NCI-H510A treated with DMSO at 0.1 percent for 48 hours (cell line): ENCODE results near the gene ATPAF1.
"Not testable (repeated sequence)": the region's sequence is repeated elsewhere in the genome, so short reads cannot be mapped to it uniquely, and the experiment has no call there.

Experiments
- DNase-seq: peaks from one replicate; lab custom pipeline; 2025; lab: John Stamatoyannopoulos, UW

The ATPAF1 gene

GRCh38 chr1:46681333-46682034 is 13.3 kb upstream of the ATPAF1 start:
- DNase-seq: no peak

DNA sequence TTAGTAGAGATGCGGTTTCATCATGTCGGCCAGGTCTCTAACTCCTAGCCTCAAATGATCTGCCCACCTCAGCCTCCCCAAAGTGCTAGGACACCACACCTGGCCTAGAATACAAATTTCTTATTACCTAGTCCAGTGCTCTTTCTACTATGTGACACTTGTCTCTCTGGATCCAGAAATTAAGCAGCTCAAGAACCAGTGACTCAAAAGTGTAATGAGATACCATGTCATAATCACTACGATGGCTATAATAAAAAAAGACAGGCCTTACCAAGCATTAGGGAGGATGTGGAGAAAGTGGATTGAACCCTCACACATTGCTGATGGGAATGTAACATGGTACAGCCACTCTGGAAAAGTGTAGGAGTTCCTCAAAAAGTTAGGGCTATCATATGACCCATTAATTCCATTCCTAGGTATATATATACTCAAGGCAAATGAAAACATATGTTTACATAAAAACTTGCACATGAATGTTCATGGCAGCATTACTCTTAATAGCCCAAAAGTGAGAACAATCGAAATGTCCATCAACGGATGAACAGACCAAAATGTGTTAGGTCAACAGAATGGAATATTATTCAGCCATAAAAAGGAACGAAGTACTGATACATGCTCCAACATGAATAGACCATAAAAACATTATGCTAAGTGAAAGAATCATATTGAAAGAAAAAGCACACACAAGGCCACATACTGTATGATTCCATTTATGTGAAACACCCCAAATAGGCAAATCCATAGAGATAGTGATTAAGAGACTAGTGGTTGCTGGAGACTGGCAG is 11.8 kb upstream of the ATPAF1 start:
- DNase-seq: no peak

- no peak for DNase-seq
Observed at GRCh38 chr1:46677339-46677738, 9.2 kb upstream of the ATPAF1 start.

DNA sequence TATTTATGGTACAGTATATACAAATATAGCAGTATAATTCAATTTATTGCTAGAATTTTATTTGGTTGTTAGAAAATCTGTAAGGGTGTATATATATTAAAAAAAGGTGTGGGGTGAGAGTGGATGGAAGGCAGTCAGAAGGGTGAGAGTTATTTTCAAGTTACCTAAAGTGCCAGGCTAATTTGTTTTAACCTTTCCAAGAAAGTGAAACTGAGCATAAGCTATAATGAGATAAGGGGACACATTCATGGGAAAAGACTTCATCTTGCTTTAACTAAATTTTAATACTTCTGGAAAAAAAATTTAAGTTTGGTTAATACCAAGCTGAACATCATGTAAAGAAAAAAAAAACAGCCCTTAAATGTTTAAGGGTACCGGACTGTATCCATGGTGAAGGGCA is 8.4 kb upstream of the ATPAF1 start:
- DNase-seq: no peak

DNA sequence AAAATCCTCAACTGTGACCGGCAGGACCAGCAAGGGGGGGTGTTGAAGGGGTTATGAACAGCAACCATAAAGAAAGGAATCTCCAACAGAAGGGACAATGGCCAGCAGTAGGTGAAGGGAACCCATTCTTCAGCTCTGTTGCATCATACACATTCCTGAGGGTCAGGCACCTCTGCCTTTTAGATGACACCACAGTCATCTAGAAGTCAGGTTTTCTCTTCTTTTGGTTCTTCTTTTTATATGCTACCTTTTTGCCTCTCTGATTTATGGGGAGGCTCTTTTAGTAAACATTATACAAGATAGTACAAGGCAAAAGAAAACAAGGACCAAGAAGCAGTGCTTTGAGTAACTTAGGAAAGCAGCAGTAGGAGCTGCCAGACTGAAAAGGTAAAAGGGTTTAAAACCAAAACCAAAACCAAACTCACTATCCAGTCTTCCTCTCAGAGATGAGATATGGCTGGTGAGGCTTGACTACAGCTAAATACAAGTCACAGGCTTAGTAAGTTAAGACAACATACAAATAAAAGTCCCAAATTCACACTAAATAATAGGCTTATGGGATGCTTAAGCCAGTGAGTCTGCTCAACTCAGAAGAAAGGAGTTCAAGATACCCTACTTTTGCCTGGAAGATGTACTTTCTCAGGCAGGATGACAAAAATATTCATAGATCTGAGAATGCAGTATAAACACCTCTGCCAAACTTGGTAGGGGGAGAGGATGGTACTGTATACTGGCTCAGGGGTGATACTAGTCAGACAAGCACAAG is 7.6 kb upstream of the ATPAF1 start:
- no peak for DNase-seq

DNA sequence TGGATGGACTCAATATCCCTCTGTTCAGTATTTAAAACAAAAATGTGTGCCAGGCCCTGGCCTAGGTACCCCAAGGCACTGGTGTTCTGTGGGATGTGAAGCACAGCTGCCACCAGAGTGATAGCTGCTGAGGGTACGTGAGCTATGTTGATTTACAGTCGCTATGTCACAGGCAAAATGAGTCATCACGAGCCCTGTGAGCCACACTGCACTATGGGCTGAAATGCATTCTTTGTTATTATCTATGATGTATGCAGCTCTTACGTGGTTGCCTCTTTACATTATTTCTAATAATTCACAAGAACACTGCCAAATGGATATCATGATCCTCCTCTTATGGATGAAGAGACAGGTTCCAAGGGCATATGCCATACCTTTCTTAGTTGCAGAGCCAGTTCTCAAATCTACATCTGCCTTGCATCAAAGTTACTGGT is 5.6 kb upstream of the ATPAF1 start:
- no peak for DNase-seq

- DNase-seq: no peak
Observed at GRCh38 chr1:46672696-46673095, 4.5 kb upstream of the ATPAF1 start.

DNA sequence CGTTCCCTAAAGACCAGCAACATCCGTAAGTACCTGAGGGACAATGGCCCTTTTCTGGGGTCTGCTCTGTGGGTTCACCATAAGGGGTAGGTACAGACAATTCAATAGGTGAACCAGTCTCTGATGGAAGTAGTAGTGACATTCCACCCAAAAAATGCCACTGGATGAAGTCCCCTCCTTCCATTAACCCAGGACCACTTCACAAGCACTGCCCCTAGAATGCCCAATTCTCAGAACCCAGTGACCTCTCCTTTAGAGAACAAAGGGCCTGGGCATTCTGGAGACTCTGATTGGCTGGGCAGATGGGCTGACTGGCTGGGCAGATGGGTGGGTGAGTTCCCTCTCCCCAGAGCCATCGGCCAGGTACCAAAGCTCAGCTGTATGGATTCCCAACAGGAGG is 3.4 kb upstream of the ATPAF1 start, which contains the start of gene TEX38:
Gene TEX38, plus strand, starts transcription at position 301 of the 400 bp plus-strand sequence. Its CDS starts 81 bp downstream, at position 382.
- no peak for DNase-seq

- no peak for DNase-seq
Observed at GRCh38 chr1:46670134-46670533, 2.0 kb upstream of the ATPAF1 start.

- DNase-seq: no peak
Observed at GRCh38 chr1:46665983-46666382, 2.2 kb downstream of the ATPAF1 start.

- not testable (repeated sequence) for DNase-seq
Observed at GRCh38 chr1:46662919-46663318, 5.2 kb downstream of the ATPAF1 start.

DNA sequence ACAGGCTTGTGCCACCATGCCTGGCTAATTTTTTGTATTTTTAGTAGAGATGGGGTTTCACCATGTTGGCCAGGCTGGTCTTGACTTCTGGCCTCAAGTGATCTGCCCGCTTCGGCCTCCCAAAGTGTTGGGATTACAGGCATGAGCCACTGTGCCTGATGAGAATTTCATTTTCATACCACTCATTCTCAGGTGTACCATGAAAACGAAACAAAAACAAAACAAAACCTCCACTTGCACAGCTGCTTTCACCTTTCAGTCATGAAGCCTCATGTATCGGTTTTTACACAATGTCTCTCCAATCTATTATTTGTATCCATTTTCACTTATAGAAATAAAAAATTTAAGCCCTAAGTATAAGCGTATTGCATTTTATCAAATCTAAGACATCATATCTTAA is 8.0 kb downstream of the ATPAF1 start:
- DNase-seq: not testable (repeated sequence)

DNA sequence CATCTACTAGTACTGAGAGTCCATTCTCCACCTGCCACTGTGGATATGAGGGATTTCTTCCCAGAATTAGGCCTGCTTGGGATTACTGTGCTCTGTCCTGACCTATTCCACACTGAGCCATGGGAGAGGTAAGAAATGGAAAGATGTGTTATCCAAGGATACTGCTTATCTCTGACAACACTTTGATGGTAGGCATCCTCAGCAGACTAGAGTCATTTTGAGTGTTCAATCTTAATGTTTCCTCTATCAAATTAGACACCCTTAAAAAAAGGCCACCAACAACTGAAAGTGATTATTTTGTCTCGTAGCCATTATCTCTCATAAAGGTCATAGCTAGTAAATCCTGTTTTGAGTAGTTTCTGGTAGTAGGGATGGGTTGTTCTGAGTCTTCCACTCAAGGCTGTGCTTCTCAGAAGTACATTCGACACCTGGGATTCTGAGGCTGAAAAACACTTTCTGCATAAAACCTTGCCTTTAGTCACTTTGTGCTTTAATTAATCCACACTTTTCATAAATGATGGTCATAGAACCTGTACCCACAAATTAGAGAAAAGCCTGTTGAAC is 8.8 kb downstream of the ATPAF1 start:
- no peak for DNase-seq

DNA sequence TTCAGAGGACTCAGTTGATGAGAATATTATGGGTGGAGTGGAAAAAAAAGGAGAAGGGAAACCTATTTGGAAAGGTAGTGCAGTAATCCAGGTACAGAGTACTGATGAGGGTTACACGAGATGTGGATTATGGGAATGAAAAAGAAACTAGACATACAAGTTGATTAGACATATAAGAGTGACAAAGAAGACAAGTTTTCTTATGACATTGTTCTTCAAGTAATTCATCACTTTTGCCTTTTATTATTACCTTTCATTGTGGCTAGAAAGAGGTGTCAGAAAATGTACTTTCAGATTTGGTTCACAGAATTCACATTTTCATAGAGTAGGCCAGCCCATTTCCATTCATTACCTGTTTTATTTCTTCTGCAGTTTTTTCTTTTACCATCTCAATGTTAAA is 10.4 kb downstream of the ATPAF1 start:
- DNase-seq: no peak

- DNase-seq: no peak
Observed at GRCh38 chr1:46656643-46657042, 11.5 kb downstream of the ATPAF1 start.

DNA sequence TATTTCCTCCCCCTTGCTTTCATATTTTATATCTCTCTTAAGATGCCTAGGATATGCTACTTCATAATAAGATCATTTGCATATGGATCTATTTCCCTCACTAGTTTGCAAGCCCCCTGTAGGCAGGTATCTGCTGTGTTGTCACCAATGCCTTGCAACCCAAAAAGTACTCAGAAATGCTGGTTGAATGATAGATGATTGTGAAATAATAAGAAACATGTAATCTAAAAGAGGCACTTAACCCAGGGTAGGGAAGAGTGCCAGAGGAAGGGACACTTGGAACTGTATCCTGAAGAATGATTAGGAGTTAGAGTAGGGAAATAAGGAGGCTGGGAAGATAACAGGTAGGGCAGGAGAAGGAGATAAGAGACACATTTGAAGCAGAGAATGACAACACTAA is 12.3 kb downstream of the ATPAF1 start:
- no peak for DNase-seq

- not testable (repeated sequence) for DNase-seq
Observed at GRCh38 chr1:46654698-46655097, 13.5 kb downstream of the ATPAF1 start.

GRCh38 chr1:46654012-46654411 is 14.2 kb downstream of the ATPAF1 start:
- DNase-seq: no peak

DNA sequence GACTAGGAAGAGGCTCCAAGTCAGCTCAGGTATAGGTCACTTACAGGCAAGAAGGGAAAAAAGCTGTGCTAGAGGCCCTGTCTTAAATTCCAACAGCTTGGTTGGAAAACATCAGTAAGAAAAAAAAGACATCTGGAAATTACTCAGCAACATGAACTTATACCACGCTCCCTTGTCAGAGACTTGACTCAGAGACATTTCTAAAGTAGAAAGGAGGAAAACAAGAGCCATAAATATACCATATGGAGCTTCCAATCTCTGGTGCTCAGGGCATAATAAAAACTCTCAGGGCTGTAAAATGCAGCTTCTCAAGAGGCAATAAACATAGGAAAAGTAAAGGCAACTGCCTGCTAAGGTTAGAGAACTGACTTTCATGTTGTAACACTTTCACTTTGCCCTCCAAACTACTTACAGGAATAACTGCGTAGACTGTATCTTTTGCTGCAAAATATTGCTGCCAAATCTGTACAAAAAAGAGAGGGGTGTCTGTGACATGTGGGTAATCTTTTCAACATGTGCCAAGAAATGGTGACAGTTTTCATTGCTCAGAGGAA is 14.7 kb downstream of the ATPAF1 start:
- DNase-seq: no peak

GRCh38 chr1:46652321-46653100 is 15.7 kb downstream of the ATPAF1 start:
- no peak for DNase-seq

GRCh38 chr1:46651152-46651551 is 17.0 kb downstream of the ATPAF1 start:
- not testable (repeated sequence) for DNase-seq
